Aortic smooth muscle cell (primary cell): ENCODE measurements around the gene GSTT2. TPM values are rescaled to one million over a fixed set of nuclear protein-coding genes. Genes with fewer than 3 reads are reported as not detected.

Experiments used
- total RNA-seq: library from RNA; depleted of rRNA; stranded (reverse); fragments of >200 nt; gene quantifications from 2 replicates; pipeline ENCODE4 v1.2.3, GENCODE V29; 2014

The GSTT2 gene
- not detected in 2 replicates for total RNA-seq

DNA sequence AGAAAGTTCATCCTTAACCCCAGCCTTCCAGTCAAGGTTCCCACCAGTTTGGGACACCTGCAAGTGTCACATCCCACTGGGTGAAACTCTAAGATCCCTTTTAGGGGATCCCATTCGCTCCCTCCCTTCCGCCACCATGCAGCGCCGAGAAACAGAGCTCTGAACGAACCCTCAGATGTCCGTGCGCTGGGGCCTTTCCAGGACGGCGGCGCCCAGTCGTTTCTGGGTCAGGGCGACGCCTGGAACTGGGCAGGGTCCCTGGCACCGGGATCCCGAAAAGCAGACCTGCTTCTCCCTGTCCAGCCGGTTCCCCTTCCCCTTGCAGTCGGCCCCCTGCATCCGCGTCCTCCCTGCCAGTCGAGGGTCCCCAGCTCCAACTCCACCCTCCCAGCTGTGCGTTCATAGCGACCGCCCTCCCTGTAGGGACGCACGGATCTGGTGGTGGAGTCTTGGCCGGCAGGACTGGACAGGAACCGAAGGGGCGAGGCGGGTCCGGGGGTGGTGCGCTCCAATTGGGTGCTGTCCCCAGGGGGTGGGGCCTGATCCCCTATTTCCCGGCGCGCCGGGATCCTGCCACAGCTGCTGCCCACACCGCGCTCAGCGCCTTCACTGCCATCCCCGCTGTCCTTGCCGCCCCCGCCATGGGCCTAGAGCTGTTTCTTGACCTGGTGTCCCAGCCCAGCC, at the start of gene GSTT2:
Gene GSTT2 (plus strand): TSS at position 578 of the 684 bp plus-strand sequence.

DNA sequence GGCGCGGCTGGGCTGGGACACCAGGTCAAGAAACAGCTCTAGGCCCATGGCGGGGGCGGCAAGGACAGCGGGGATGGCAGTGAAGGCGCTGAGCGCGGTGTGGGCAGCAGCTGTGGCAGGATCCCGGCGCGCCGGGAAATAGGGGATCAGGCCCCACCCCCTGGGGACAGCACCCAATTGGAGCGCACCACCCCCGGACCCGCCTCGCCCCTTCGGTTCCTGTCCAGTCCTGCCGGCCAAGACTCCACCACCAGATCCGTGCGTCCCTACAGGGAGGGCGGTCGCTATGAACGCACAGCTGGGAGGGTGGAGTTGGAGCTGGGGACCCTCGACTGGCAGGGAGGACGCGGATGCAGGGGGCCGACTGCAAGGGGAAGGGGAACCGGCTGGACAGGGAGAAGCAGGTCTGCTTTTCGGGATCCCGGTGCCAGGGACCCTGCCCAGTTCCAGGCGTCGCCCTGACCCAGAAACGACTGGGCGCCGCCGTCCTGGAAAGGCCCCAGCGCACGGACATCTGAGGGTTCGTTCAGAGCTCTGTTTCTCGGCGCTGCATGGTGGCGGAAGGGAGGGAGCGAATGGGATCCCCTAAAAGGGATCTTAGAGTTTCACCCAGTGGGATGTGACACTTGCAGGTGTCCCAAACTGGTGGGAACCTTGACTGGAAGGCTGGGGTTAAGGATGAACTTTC, 18.7 kb upstream of the GSTT2 start, which contains the start of gene GSTT2B:
Gene GSTT2B (minus strand): TSS at position 112 of the 688 bp plus-strand sequence. CDS start 64 bp downstream, at position 48.

DNA sequence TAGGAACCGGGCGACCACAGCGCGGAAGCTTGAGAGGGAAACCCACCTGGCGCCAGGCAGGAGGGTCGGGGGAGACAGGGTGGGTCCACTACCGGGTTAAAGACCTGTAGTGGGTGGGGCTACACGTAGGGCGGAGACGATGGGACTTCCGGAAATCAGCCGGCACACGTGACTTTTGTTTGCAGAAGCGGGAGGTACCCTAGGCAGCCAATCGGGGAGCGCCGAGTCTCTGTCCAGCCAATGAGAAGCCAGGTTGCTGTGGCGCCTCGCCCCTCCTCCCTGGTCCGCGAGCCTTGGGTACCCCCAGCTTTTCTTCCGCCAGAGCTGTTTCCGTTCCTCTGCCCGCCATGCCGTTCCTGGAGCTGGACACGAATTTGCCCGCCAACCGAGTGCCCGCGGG, 13.4 kb upstream of the GSTT2 start, which contains the start of gene DDTL:
Gene DDTL (plus strand): TSS at position 321 of the 400 bp plus-strand sequence. CDS start 27 bp downstream, at position 348.

DNA sequence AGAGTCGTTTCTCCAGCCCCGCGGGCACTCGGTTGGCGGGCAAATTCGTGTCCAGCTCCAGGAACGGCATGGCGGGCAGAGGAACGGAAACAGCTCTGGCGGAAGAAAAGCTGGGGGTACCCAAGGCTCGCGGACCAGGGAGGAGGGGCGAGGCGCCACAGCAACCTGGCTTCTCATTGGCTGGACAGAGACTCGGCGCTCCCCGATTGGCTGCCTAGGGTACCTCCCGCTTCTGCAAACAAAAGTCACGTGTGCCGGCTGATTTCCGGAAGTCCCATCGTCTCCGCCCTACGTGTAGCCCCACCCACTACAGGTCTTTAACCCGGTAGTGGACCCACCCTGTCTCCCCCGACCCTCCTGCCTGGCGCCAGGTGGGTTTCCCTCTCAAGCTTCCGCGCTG, 5.6 kb upstream of the GSTT2 start, which contains the start of gene DDT:
Gene DDT (minus strand): TSS at position 97 of the 400 bp plus-strand sequence. CDS start 27 bp downstream, at position 70.

DNA sequence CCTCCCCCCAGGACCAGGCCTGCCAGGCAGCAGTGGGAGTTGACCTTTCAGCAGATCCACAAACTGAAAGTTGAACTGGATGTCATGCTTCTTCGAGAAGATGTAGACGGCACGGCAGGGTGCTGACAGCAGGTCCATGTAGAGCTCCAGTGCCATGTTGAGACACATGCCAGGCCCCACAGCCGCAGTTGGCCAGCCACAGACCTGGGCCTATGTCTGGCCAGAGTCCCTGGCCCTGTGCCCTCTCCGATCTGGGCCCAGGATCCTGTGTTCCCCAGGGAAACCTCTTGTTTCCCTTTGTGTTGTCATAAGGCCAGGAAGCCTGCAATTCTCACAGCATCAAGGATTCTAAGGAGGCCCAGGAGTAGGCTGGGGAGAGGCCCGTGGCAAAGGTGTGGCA, 25.3 kb downstream of the GSTT2 start, which contains the start of gene GSTT4:
Gene GSTT4 (minus strand): TSS at position 253 of the 400 bp plus-strand sequence. CDS start 97 bp downstream, at position 156.

Other genes starting within 250 kb of the GSTT2 start
- 3.3 and 4.5 TPM in 2 replicates for gene ZNF70, start 229.0 kb upstream of the GSTT2 start, total RNA-seq
- gene VPREB3, start 225.7 kb upstream of the GSTT2 start, total RNA-seq: not detected in 2 replicates
- gene C22orf15, start 217.1 kb upstream of the GSTT2 start, total RNA-seq: 2.1 and 3.5 TPM in 2 replicates
- 3.2 and 5.5 TPM in 2 replicates for gene CHCHD10, start 212.2 kb upstream of the GSTT2 start, total RNA-seq
- 4.6 and 5.2 TPM in 2 replicates for gene MMP11, start 207.3 kb upstream of the GSTT2 start, total RNA-seq
- gene SMARCB1, start 193.2 kb upstream of the GSTT2 start, total RNA-seq: 16.2 and 17.1 TPM in 2 replicates
- gene DERL3, start 141.1 kb upstream of the GSTT2 start, total RNA-seq: 0.19 and 0.53 TPM in 2 replicates
- 11.1 and 11.3 TPM in 2 replicates for gene SLC2A11, start 122.3 kb upstream of the GSTT2 start, total RNA-seq
- gene MIF, start 85.8 kb upstream of the GSTT2 start, total RNA-seq: 161 and 200 TPM in 2 replicates
- 0.79 and 1.2 TPM in 2 replicates for gene GSTT2B, start 18.9 kb upstream of the GSTT2 start, total RNA-seq
- gene DDTL, start 13.2 kb upstream of the GSTT2 start, total RNA-seq: 0.62 and 0.92 TPM in 2 replicates
- gene DDT, start 5.7 kb upstream of the GSTT2 start, total RNA-seq: 82.2 and 91.0 TPM in 2 replicates
- gene GSTT4, start 25.3 kb downstream of the GSTT2 start, total RNA-seq: not detected in 2 replicates
- gene CABIN1, start 31.2 kb downstream of the GSTT2 start, total RNA-seq: 40.4 and 41.8 TPM in 2 replicates
- gene SUSD2, start 201.4 kb downstream of the GSTT2 start, total RNA-seq: 17.5 and 18.1 TPM in 2 replicates